HG03442 (cell line): ENCODE results near the gene HTR3B.
"Not testable (repeated sequence)": the region's sequence is repeated elsewhere in the genome, so short reads cannot be mapped to it uniquely, and the experiment has no call there.

Experiments used
- ATAC-seq: cut with Tn5 transposase; IDR thresholded peaks from one replicate; pipeline ENCODE4 v1.9.1; 2021; ENCODE audit warnings: mild to moderate bottlenecking, moderate library complexity; ENCODE audit not compliant: unreplicated experiment

Gene HTR3B

DNA sequence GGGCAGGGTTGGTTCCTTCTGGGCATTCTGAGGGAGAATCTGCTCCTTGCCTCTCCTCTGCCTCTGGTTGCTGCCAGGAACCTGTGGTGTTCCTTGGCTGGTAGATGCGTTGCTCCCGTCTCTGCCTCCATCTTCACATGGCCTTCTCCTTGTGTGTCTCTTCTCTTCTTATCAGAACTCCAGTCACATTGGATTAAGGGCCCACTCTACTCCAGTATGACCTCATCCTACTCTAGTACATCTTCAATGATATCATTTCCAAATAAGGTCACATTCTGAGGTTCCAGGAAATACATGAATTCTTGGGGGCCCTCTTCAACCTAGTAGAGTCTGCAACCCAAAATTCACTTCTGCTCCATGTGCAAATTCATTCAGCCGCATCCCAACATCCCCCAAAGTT is 33.3 kb downstream of the HTR3B start:
- ATAC-seq = no peak

DNA sequence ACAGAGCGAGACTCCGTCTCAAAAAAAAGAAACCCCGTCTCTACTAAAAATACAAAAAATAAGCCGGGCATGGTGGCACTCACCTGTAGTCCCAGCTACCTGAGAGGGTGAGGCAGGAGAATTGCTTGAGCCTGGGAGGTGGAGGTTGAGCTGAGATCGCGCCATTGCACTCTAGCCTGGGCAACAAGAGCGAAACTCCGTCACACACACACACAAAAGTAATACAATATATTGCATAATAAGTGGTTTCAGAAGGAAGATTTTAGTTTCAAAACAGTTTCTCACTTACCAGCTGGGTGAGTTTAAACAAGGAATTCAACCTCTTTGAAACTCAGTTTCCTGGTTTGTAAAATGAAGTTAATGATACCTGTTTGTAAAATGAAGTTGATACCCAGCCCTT is 37.7 kb downstream of the HTR3B start:
- ATAC-seq = no peak

DNA sequence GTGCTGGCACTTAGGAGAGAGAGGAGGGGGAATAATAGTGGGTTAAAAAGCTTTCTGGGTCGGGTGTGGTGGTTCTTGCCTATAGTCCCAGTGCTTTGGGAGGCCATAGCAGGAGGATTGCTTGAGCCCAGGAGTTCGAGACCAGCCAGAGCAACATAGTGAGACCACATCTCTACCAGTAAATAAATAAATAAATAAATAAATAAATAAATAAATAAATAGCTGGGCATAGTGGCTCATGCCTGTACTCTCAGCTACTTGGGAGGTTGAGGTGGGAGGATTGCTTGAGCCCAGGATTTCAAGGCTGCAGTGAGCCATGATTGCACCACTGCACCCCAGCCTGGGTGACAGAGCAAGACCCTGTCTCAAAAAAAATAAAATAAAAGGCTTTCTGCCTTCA is 41.6 kb downstream of the HTR3B start:
- ATAC-seq = not testable (repeated sequence)

DNA sequence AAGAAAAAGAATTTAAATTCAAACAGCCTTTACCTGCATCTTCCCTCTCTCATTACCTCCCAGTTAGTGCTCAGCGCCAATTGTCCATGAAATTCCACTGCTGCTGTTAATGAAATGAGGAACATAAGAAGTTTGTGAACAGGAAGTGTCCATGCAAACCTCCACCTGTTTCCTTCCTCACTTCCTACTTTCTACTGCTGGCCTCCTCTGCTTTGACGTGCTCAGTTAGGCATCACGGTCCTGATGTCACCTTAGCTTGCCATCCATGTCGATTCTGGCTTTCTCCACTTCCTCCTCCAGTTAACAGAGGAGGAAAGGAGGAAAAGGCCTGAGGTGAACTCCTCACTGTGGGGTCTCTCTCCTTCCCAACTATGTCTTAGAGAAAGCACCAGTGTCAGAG is 43.4 kb downstream of the HTR3B start:
- ATAC-seq = no peak

DNA sequence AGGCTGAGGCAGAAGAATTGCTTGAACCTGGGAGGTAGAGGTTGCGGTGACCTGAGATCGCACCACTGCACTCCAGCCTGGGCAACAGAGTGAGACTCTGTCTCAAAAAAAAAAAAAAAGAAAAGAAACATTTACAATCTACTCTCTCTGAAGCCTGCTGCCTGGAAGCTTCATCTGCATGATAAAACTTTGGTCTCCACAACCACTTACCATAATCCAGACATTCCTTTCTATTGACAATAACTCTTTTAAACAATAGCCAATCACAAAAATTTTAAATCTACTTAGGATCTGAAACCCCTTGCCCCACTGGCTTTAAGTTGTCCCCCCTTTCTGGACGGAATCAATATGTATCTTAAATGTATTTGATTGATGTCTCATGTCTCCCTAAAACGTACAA is 45.3 kb downstream of the HTR3B start:
- ATAC-seq = no peak

DNA sequence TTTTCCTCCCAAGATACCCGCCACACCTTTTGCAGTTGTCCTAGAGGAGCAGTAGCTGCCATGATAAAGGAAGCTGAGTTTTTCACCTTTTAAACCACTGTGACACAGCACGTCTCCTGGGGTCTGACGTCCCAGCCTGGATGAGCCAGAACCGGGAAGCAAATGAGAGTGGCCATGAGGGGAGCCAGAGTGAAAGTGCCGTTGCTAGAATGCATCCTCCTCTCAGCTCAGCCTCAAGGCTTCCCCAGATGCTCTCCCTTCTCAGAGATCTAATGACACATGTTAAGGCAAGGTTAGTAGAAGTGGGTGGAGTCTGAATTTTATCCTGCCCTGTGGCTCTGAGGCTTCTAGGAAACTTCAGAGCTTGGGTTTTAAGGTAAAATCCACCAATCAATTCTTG is 46.9 kb downstream of the HTR3B start:
- no peak for ATAC-seq

DNA sequence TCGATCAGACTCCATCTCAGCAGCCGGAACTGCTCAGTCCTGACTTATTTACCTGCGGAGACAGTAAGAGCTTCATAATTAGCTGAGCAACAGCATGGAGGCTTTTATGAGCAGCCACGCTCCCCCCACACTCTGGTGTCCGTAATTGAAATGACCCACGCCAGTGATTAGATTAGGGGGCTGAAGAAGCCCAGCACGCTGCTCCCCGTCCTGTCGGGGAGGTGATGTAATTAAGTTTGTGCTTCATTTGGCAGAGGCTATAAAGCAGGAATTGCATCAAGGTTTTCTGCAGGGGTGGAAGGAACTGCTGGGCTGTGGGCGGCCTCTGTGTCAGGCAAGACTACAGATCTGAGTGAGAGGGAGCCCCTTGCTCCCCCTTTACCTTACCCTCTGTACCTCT is 47.5 kb downstream of the HTR3B start:
- ATAC-seq = no peak

DNA sequence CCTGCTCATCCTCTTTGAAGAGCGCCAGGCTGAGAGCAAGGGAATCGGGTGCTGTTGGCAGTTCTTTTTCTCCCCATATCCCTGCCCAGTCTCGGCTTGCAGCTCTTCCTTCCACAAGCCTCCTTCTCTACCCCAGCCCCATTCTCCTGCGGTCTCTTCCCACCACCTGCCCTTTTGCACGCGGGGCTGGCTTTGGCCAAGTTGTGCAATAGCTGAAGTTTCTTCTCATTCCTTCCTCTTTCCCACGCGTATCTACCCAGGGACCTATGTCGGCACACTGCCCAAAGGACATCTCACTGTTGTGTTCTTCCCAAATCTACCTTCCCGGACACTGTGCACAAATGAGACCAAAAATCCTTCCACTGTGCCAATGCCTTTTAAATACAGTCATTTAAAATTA is 48.0 kb downstream of the HTR3B start:
- ATAC-seq = no peak

DNA sequence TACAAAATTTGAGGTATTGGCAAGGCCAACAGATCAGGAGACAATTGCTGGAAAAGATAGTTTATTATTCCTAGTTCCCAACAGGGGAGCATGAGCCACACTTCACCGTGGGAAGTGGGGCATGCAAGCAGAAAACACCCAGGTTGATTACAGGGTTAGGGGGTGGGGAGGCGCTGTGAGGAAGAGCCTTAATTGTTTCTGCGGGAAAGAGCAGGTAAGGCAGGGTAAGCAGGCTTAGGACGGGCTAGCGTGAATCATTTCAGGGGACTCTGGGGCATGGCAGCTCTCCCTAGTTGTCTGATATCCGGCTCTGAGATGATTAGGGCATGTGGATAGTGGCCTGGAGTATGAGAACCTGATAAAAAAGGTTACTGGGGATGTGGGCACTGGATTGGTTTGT is 49.6 kb downstream of the HTR3B start:
- ATAC-seq = no peak

DNA sequence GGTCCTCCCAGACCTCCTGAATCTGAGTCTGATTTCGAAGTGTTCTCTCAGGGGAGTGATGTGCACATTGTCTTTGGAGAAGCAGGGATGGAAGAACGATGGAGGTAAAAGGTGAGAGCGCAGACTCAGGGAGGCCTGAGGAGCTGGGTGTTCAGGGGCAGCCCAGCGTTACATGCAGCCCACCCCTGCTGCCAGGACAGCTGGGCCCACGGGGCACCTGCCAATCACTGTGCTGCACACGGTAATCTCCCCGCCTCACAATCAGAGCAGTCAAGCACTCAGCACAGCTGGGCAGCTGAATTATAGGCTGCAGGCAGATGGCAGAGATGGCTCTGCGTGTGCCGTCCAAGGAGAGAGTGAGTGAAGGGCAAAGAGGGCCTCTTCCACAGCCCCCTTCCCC is 52.4 kb downstream of the HTR3B start:
- ATAC-seq = no peak

DNA sequence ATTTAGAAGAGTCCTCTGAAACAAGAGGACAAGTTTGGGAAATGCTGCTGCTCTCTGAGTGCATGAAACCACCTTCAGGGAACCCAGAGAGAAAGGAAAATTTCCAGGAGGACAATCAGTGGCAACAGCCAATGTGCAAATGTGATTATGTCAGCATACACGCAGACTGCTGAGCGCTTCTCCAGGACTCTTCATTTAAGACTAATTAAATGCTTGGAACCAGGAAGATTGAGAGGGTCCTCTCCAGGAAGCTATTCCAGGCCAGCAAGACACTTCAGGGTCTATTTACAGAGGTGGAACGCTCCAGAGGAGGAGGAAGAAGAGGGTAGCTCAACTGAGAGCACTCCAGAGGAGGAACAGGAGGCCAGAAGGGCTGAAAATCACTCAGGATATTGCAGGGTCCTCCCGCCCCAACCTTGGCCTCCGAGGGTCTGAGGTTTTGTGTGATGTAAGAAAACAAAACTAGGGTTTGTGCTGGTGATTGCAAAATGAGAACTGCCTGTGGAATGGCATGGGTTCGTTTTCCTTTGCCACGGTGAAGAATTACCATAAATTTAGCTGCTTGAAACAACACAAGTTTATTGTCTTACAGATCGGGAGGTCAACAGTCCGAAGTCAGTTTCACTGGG is 56.2 kb downstream of the HTR3B start:
- ATAC-seq = no peak

DNA sequence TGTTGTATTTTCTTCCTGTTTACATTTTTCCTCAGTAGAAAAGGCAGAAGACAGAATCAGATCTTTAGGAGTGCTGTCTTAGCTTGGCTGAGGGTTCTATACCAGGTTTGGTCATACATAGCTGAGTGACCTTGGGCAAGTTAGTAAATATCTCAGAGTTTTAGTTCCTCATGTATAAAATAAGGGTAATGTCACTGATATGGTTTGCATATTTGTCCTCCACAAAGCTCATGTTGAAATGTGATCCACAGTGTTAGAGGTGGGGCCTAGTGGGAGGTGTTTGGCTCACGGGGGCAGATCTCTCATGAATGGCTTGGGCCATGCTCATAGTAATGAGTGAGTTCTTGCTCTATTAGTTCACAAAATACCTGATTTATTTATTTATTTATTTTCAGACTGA is 62.8 kb downstream of the HTR3B start:
- no peak for ATAC-seq

DNA sequence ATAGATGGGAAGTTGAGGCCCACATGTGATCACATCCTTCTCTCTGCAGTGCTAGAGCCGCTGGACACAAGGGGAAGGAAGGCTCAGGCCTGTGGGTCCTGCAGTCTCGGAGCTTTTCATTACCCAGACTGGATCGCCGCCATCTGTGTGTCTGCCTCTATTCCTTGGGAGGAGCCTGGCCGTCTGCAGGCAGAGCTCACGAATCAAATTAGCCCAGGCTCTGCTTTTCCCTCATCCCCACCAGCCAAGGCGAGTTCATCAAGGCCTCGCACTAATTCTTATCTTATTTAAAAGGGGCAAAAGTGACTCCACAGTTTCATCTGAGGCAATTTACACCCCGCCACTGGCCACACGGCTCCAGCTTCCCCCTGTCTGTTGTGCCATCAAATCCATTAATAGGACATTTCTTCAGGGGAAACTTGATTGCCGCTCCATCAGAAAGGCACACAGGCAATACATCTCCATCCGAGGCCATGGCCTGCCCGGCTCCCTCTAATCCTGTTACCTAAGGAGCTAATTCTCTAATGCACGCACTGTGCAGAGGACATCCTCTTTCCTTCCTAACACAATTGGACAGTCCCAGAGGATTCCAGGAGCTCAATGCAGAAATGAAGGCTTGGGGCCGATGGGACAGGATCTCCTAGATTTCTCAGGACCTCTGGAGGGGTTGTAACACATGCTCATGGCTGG is 67.1 kb downstream of the HTR3B start:
- no peak for ATAC-seq

DNA sequence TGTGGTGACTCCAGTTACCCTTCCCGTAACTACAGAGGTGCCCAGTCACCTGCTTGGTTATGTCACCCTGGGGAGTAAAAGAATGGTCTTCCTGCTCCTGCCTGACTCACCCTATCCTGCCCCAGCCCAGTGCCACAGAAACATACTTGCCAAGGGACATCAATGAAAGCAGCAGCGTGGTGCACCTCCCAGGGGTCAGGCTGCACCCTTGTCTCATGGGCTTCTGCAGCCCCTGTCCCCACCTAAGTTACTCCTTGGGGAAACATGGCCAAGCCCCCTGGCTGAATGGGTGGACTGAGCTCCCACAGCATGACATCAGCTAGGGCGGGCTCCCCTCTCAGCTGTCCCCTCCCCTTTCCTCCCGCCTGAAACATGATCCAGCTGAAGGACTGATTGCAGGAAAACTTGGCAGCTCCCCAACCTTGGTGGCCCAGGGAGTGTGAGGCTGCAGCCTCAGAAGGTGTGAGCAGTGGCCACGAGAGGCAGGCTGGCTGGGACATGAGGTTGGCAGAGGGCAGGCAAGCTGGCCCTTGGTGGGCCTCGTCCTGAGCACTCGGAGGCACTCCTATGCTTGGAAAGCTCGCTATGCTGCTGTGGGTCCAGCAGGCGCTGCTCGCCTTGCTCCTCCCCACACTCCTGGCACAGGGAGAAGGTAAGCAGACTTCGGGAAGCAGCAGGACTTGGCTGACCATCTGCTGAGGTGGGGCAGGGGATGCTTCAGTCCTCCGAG is 70.3 kb downstream of the HTR3B start, which contains the start of gene HTR3A:
Gene HTR3A (plus strand): TSS at position 368 of the 730 bp plus-strand sequence. CDS start 218 bp downstream, at position 586.
- ATAC-seq = no peak

DNA sequence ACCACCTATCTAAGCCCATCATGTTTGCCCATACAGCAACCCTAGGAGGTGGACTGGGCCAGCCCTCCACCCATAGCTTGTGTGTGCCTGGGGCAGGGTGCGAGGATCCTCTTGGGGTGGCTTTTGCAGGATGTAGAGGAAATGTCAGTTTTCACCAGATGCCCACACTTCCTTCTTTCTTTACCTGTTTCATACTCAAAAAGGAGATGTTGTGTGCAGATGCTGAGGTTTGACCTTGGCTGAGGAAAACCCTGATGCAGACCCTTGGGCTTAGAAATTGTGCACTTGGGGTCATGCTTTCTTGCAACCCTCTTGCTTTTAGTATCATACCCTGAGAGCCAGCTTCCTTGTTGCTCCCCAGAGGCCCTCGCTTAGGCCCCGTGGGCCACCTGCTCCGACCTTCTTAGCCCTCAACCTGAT is 72.5 kb downstream of the HTR3B start:
- ATAC-seq = no peak

DNA sequence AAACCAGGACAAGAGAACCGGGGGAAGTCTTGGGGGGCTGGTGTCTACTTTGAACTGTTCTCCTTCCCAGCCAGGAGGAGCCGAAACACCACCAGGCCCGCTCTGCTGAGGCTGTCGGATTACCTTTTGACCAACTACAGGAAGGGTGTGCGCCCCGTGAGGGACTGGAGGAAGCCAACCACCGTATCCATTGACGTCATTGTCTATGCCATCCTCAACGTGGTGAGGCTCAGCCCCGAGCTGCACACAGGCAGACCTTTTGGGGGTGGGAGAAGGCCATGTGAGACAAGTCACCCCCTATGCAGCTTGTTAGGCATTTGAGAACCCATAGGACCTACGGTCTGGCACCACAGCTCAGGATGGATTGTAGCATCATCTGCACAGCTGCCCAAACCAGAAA is 73.1 kb downstream of the HTR3B start:
- no peak for ATAC-seq

DNA sequence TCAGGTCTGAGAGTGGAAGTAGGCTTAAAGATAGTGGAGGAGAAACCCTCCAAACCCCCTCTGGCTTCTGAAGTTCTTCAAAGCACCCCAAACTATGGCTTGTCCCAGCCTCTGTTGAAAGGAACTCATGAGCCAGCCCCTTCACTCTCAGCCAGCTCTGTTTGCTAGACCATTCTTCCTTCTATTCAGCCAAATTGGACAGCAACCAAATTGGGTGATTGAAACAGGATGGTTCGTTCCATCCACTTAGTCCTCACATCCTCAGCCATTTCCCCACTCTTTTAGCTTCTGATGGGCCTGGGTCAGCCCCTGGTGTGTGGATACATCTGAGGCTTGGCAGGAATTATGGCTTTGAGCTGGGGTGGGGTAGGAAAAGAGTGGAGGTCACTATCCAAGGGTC is 74.8 kb downstream of the HTR3B start:
- ATAC-seq = no peak

DNA sequence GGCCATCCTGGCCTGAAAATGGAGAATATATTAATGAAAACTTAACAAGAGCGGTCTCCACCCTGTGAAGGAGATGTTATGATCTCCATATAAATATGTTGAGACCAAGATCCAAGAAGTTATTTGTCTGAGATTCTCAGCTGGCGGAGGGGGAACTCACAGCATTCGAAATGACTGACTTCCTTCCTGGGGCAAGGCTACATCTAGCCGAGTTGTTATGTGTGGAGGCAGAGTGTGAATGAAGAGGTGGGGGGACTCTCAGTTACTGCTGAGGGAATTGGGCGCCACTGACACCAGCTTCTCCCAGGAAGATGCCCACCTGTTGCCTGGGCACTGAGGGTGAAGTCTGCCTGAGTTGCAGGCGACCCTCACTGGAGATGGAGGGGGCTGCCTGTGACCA is 76.2 kb downstream of the HTR3B start:
- no peak for ATAC-seq

DNA sequence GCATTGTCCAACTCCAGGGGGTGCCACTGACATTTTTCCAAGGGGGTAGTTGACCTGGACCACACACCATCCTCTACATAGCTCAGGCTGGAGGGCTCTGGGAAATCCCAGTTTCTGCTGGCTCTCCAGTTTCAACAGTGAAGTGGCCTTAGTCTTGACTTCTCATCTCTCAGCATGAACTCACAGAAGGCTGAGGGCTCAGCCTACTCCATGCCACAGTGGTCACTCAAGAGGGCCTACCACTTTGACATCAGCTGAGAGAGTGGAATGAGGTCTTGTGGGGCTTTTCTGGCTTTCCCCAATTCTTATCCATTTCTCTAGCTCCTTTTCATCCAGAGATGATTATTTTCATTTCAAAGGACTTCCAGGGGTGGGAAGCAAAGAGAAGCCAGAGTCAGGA is 77.7 kb downstream of the HTR3B start:
- ATAC-seq = no peak

DNA sequence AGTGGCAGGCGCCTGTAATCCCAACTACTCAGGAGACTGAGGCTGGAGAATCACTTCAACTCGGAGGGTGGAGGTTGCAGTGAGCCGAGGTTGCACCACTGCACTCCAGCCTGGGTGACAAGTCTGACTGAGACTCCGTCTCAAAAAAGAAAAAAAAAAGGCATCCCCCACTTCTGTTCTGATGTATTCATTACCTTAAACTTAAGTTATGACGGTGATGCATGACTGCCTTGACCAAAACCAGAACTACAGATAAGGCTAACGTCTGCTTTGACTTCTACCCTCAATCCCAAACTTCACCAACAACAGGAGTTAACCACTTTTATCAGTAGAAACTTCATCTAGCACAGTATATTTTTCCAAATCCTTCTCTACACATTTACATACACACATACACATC is 80.2 kb downstream of the HTR3B start:
- ATAC-seq = no peak

DNA sequence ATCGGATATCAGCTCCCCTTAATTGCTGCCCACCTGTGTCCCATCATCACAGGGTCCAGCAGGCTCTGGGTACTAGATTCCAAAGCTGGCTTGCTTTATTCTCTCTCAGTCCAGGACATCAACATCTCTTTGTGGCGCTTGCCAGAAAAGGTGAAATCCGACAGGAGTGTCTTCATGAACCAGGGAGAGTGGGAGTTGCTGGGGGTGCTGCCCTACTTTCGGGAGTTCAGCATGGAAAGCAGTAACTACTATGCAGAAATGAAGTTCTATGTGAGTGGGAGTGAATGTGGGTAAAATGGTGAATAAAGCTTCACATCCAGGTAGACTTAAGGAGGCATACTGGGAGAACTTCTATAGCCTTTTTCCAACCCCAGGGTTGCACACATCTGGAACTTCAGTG is 81.3 kb downstream of the HTR3B start:
- ATAC-seq = no peak
